Caco-2 (cell line): ENCODE results near the gene CNTN5. TPM values are rescaled to one million over a fixed set of nuclear protein-coding genes. Genes with fewer than 3 reads are reported as not detected.

Experiments
- BruUV-seq: library from RNA; stranded (reverse); fragments of 400-500 nt; replicated peaks from 2 replicates; lab custom pipeline; 2021; lab: Mats Ljungman, UMichigan
- CTCF ChIA-PET: fragments of 300-600 bp; sonication (Branson Sonifier 250); formaldehyde crosslinking; loops from one replicate; lab custom pipeline; 2022; ENCODE audit warnings: antibody characterized with exemption; lab: Charles Lee
- POLR2A ChIA-PET: fragments of 300-600 bp; sonication (Branson Sonifier 250); formaldehyde crosslinking; loops from one replicate; lab custom pipeline; 2022; ENCODE audit warnings: antibody characterized with exemption; lab: Charles Lee
- DNase-seq, 2 experiments: peaks; one replicate each; pipeline versions ENCODE4 v3.0.0 to v3.0.0-alpha.2; 2020 to 2022
- H3K27me3 ChIP-seq: replicated peaks from 2 replicates; pipeline ENCODE4 v1.6.0; 2011; ENCODE audit warnings: low read length; ENCODE audit not compliant: control insufficient read depth, insufficient read depth
- H3K36me3 ChIP-seq: 2 replicates; pipeline ENCODE4 v1.5.1; 2011; ENCODE audit warnings: low read length; ENCODE audit not compliant: control insufficient read depth, insufficient read depth
- H3K4me1 ChIP-seq: fragments of 250-450 bp; sonication (Bioruptor Pico); 2 replicates; pipeline ENCODE4 v1.5.1; 2020; ENCODE audit warnings: mild to moderate bottlenecking
- H3K4me3 ChIP-seq: 2 replicates; pipeline ENCODE4 v1.5.1; 2011; ENCODE audit warnings: low read depth, mild to moderate bottlenecking, control low read depth, low read length
- H3K9me3 ChIP-seq: fragments of 250-450 bp; sonication (Bioruptor Pico); 2 replicates; pipeline ENCODE4 v1.5.1; 2020; ENCODE audit warnings: mild to moderate bottlenecking, moderate library complexity
- H3K27ac Mint-ChIP-seq: one replicate; pipeline ENCODE4 v1.8.0; 2022; ENCODE audit warnings: mixed read lengths; ENCODE audit not compliant: unreplicated experiment
- H3K27me3 Mint-ChIP-seq: one replicate; pipeline ENCODE4 v1.8.0; 2022; ENCODE audit warnings: mixed read lengths; ENCODE audit not compliant: insufficient read depth, unreplicated experiment
- H3K36me3 Mint-ChIP-seq: one replicate; pipeline ENCODE4 v1.8.0; 2022; ENCODE audit warnings: mild to moderate bottlenecking, mixed read lengths; ENCODE audit not compliant: insufficient read depth, unreplicated experiment
- H3K4me1 Mint-ChIP-seq: one replicate; pipeline ENCODE4 v1.8.0; 2022; ENCODE audit warnings: low read depth, mixed read lengths; ENCODE audit not compliant: unreplicated experiment
- H3K4me3 Mint-ChIP-seq: one replicate; pipeline ENCODE4 v1.8.0; 2022; ENCODE audit warnings: mild to moderate bottlenecking, moderate library complexity, mixed read lengths; ENCODE audit not compliant: unreplicated experiment
- H3K9me3 Mint-ChIP-seq: one replicate; pipeline ENCODE4 v1.8.0; 2022; ENCODE audit warnings: mixed read lengths; ENCODE audit not compliant: unreplicated experiment
- intact Hi-C: fragments of 100-400 bp; cut with micrococcal nuclease; formaldehyde crosslinking; loops from one replicate; pipeline ENCODE4 v1.10.0; 2022; ENCODE audit not compliant: unreplicated experiment
- total RNA-seq: library from RNA; stranded (reverse); gene quantifications from 2 replicates; pipeline ENCODE4 v1.2.3, GENCODE V29; 2022
- TF ChIP-seq, protein P1 (sequence below), 2 experiments: fragments of 200-600 bp in 1 of 2; IDR thresholded peaks; 1 replicate in 1 of 2; 2 replicates in 1 of 2; pipeline versions ENCODE4 v1.5.1 to v1.8.0; 2011 to 2022; ENCODE audit warnings: antibody characterized with exemption in 1 of 2, control low read depth in 1 of 2, inconsistent platforms in 1 of 2, low read depth in 1 of 2, low read length in 1 of 2, mild to moderate bottlenecking in 1 of 2, moderate library complexity in 1 of 2; ENCODE audit not compliant: insufficient read depth in 1 of 2, severe bottlenecking in 1 of 2, unreplicated experiment in 1 of 2

The CNTN5 gene
- total RNA-seq, 1 experiment from 2014 or later: 1.00 TPM

DNA sequence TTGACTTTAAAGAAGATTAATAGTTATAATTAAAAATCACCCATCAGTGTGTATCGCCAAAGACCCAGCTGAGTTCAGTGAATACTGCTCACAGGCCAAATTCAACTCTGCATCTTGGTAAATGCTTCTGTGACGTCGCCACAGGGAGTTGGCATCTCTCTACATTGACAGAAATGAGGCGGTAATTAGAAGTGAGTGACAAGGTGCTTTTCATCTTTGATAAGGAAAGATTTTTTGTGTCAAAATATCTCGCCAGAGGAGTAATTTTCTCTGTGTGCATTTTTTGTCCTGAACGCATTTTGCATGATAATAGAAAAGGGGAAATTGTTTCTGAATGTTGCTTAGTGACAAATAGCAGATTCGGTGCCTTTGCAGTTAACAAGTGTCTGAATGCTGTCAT is 345.8 kb downstream of the CNTN5 start:
- ChIA-PET POLR2A (no interaction called here), CTCF (no interaction called here)
- intact Hi-C loops: no loop called here
- no peak overlapping the region for H3K4me3 ChIP-seq
- no peak overlapping the region for H3K27ac Mint-ChIP-seq
- H3K9me3 ChIP-seq: no peaks in the 10 kb centered on the region
- no TSS peak for BruUV-seq
- H3K4me3 Mint-ChIP-seq: no peak overlapping the region
- no peaks in the 10 kb centered on the region for H3K27me3 ChIP-seq
- H3K27me3 Mint-ChIP-seq: no peaks in the 10 kb centered on the region
- H3K36me3 Mint-ChIP-seq: no peaks in the 10 kb centered on the region
- H3K4me1 ChIP-seq: no peaks in the 10 kb centered on the region
- H3K4me1 Mint-ChIP-seq: no peaks in the 10 kb centered on the region
- no peaks in the 10 kb centered on the region for H3K9me3 Mint-ChIP-seq
- TF ChIP-seq, protein P1, sequence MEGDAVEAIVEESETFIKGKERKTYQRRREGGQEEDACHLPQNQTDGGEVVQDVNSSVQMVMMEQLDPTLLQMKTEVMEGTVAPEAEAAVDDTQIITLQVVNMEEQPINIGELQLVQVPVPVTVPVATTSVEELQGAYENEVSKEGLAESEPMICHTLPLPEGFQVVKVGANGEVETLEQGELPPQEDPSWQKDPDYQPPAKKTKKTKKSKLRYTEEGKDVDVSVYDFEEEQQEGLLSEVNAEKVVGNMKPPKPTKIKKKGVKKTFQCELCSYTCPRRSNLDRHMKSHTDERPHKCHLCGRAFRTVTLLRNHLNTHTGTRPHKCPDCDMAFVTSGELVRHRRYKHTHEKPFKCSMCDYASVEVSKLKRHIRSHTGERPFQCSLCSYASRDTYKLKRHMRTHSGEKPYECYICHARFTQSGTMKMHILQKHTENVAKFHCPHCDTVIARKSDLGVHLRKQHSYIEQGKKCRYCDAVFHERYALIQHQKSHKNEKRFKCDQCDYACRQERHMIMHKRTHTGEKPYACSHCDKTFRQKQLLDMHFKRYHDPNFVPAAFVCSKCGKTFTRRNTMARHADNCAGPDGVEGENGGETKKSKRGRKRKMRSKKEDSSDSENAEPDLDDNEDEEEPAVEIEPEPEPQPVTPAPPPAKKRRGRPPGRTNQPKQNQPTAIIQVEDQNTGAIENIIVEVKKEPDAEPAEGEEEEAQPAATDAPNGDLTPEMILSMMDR (IDR thresholded peaks at IDR 0.05; ENCODE audit: insufficient read depth in 1 of 2, low read depth in 1 of 2, low read length in 1 of 2, severe bottlenecking in 1 of 2, unreplicated experiment in 1 of 2): no peak
- H3K36me3 ChIP-seq: no peaks in the 10 kb centered on the region
- DNase-seq: no peak

DNA sequence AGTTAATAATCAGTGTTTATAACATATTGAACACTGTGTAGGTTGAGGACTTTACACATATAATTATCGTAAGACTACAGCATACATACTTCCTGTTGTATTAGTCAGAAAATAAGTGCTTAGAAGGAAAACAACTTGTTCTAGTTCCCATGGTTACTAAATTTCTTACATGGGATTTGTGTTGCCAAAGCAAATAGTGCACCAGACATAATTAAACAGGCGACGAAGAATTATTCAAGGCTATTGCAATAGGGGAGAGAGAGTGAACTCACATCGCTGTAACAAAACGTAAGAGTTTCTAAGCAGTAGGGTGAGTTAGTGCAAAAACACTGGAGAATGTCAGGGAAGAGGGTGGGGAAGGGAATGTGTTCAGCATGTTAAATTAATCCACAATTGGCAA is 347.8 kb downstream of the CNTN5 start:
- TF ChIP-seq, protein P1 (IDR thresholded peaks at IDR 0.05; ENCODE audit: insufficient read depth in 1 of 2, low read depth in 1 of 2, low read length in 1 of 2, severe bottlenecking in 1 of 2, unreplicated experiment in 1 of 2): no peak
- BruUV-seq: no TSS peak
- Mint-ChIP-seq H3K4me3 (no peak overlapping the region), H3K9me3 (no peaks in the 10 kb centered on the region), H3K4me1 (no peaks in the 10 kb centered on the region), H3K27me3 (no peaks in the 10 kb centered on the region), H3K27ac (no peak overlapping the region), H3K36me3 (no peaks in the 10 kb centered on the region)
- no peaks in the 10 kb centered on the region for H3K9me3 ChIP-seq
- ChIA-PET POLR2A (no interaction called here), CTCF (no interaction called here)
- intact Hi-C loops: no loop called here
- no peaks in the 10 kb centered on the region for H3K36me3 ChIP-seq
- H3K27me3 ChIP-seq: no peaks in the 10 kb centered on the region
- DNase-seq: no peak
- no peaks in the 10 kb centered on the region for H3K4me1 ChIP-seq
- H3K4me3 ChIP-seq: no peak overlapping the region

DNA sequence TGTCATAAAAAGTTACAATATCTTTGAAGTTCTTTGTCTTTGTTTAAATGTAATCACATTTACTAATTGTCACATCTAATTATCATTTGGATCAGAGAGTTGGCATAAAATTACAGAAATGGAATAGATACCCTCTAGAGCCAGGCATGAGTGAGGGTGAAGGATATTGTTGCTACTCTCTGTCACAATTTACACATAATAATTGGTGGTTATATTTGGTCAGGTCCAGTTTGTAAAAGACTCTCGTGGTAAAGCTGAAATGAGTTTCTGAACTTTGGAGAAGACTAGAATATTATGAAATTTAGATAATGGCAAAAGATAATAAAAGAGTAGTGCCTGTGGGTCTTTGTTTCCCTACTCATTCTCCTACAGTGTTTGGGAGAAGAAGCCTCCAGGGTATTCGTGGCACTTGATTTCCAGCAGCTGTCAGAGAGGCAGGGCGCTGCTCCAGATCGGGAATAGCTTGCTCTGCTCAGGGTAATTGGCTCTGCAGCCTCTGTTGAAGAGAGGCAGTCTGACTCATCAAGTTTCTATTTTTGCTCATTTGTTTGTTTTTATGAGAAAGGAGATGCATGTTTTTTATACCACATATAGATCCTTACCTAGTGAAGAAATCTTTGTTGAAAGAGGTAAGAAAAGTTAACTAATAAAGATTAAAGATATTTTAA is 349.9 kb downstream of the CNTN5 start:
- POLR2A ChIA-PET: no interaction called here
- no TSS peak for BruUV-seq
- no peaks in the 10 kb centered on the region for H3K4me1 Mint-ChIP-seq
- no peaks in the 10 kb centered on the region for H3K27me3 Mint-ChIP-seq
- no peak overlapping the region for H3K27ac Mint-ChIP-seq
- CTCF ChIA-PET: no interaction called here
- DNase-seq: no peak
- H3K9me3 Mint-ChIP-seq: no peaks in the 10 kb centered on the region
- Histone ChIP-seq H3K27me3 (no peaks in the 10 kb centered on the region), H3K36me3 (no peaks in the 10 kb centered on the region), H3K9me3 (no peaks in the 10 kb centered on the region), H3K4me3 (no peak overlapping the region), H3K4me1 (no peaks in the 10 kb centered on the region)
- intact Hi-C loops: no loop called here
- TF ChIP-seq, protein P1 (IDR thresholded peaks at IDR 0.05; ENCODE audit: insufficient read depth in 1 of 2, low read depth in 1 of 2, low read length in 1 of 2, severe bottlenecking in 1 of 2, unreplicated experiment in 1 of 2): no peak
- no peak overlapping the region for H3K4me3 Mint-ChIP-seq
- no peaks in the 10 kb centered on the region for H3K36me3 Mint-ChIP-seq
